Activated CD4-positive, alpha-beta T cell treated with anti-CD3 and anti-CD28 coated beads for 36 hours (primary cell): Measurements from ENCODE around the gene REEP6. TPM values are rescaled to one million over a fixed set of nuclear protein-coding genes. Genes with fewer than 3 reads are reported as not detected.
"Not testable (repeated sequence)": the region's sequence is repeated elsewhere in the genome, so short reads cannot be mapped to it uniquely, and the experiment has no call there.

ENCODE experiments used
- ATAC-seq: fragments of 200-7000 bp; cut with Tn5 transposase; one replicate; pipeline ENCODE4 v1.10.0; 2021; ENCODE audit warnings: mild to moderate bottlenecking, moderate library complexity
- CTCF ChIA-PET: fragments of 350-600 bp; sonication (Branson Sonifier 250); formaldehyde crosslinking; loops from one replicate; lab custom pipeline; 2021; ENCODE audit warnings: antibody characterized with exemption; lab: Charles Lee
- POLR2A ChIA-PET: fragments of 350-600 bp; sonication (Branson Sonifier 250); formaldehyde crosslinking; loops from one replicate; lab custom pipeline; 2021; ENCODE audit warnings: antibody characterized with exemption, inconsistent platforms; lab: Charles Lee
- DNase-seq: peaks from one replicate; pipeline ENCODE4 v3.0.0-alpha.2; 2020
- H3K27ac Mint-ChIP-seq: one replicate; pipeline ENCODE4 v1.8.0; 2021; ENCODE audit warnings: mixed read lengths
- H3K27me3 Mint-ChIP-seq: one replicate; pipeline ENCODE4 v1.8.0; 2021; ENCODE audit warnings: mixed read lengths
- H3K36me3 Mint-ChIP-seq: one replicate; pipeline ENCODE4 v1.8.0; 2021; ENCODE audit warnings: low read depth, mixed read lengths
- H3K4me1 Mint-ChIP-seq: one replicate; pipeline ENCODE4 v1.8.0; 2021; ENCODE audit warnings: mixed read lengths
- H3K4me3 Mint-ChIP-seq: one replicate; pipeline ENCODE4 v1.8.0; 2021; ENCODE audit warnings: mild to moderate bottlenecking, moderate library complexity, mixed read lengths
- H3K9me3 Mint-ChIP-seq: one replicate; pipeline ENCODE4 v1.8.0; 2021; ENCODE audit warnings: low read depth, mixed read lengths
- intact Hi-C, 2 experiments: fragments of 100-400 bp; cut with DNase I in 1 of 2; cut with micrococcal nuclease in 1 of 2; formaldehyde crosslinking; loops; one replicate each; pipeline versions ENCODE4 v1.14.2 to v1.15.1; 2022 to 2024; cut with DNase I, micrococcal nuclease
- total RNA-seq, 2 experiments: library from RNA; stranded (reverse); gene quantifications; one replicate each; pipeline ENCODE4 v1.2.3, GENCODE V29; 2021

Gene REEP6
- total RNA-seq, 2 experiments from 2014 or later, result 2.1 to 2.7 TPM

DNA sequence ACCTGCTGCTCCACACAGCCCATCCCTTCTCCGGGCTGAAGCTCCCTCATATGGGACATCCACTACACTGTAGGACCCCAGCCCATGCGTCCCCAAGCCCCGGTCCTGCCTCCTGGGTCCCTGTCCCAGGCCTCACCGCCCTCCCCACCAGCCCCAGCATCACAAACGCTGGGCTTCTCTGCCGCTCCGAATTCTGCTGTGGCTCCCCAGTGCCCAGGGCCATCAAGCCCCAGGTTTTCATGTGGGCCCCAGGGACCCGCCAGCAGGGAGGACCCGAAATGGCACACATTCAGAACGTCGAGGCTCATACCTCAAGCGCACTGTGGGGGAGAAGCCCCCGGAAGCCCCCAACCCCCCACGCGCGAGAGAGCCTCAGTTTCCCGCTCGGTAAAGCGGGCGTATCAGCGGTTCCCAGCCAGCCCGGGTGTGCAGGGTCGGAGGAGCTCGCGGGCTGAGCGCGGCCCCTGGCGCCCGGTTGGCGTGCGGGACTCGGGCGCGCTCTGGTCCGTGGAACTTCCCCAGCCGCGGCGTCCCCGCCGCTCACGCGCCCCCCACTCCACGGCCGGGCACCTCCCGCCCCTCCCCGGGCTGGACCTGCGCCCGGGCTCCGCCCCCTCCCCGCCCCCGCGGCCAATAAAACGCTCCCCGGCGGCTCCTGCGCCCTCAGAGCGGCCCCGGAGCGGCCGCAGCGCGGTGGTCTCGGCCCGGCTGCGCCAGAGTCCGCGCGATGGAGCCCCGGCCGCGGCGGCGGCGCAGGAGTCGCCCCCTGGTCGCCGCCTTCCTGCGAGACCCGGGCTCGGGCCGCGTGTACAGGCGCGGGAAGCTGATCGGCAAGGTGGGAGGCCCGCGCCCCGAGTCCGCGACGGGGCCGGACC lies 32.7 kb downstream of the REEP6 start, which contains the start of gene PLK5:
PLK5 (plus strand) TSS at position 666 of the 875 bp plus-strand sequence. CDS start 2,920 bp downstream, outside the sequence.
- H3K27me3 Mint-ChIP-seq, result peaks cover 33% of the 10 kb centered on the region
- ATAC-seq (no peak), DNase-seq (no peak)
- peaks cover 5% of the 10 kb centered on the region for H3K4me1 Mint-ChIP-seq
- no peak within 1 kb of the TSS for H3K27ac Mint-ChIP-seq
- no peaks in the 10 kb centered on the region for H3K9me3 Mint-ChIP-seq
- POLR2A ChIA-PET, result no interaction called here
- intact Hi-C loops, result no loop called here
- no peak within 1 kb of the TSS for H3K4me3 Mint-ChIP-seq
- H3K36me3 Mint-ChIP-seq, result no peaks in the 10 kb centered on the region
- CTCF ChIA-PET, result no interaction called here

DNA sequence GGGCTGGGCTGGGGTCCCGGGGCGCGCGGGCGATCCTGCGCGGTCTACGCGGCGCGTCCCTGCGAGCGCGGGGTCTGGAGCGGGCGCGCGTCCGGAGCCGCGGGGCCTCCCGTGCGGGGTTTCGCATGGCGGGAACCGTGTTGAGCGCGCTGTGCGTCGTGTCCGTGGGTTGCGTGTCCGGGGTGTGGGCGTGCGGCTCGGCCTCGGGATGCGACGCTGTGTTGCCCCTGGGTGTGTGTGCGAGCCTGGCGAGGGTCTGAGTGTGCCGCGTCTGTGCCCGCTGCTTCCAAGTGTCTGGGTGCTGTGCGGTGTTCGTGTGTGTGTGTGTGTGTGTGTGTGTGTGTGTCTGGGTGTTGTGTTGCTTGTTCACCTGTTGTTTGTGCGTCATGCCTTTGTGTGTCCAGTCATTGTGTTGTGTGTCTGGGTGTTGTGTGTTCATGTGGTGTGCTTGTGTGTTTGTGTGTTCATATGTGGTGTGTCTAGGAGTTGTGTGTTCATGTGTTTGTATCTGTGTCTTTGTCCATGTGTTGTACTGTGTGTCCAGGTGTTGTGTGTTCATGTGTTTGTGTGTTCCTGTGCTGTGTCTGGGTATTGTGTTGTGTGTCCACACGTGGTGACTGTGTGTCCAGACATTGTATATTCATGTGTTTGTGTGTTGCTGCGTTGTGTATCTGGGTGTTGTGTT lies 33.4 kb downstream of the REEP6 start:
- DNase-seq, result no peak
- no peak overlapping the region for H3K27ac Mint-ChIP-seq
- intact Hi-C loops, result no loop called here
- POLR2A ChIA-PET, result no interaction called here
- H3K4me3 Mint-ChIP-seq, result no peak overlapping the region
- peaks cover 33% of the 10 kb centered on the region for H3K27me3 Mint-ChIP-seq
- H3K36me3 Mint-ChIP-seq, result no peaks in the 10 kb centered on the region
- CTCF ChIA-PET, result no interaction called here
- no peak for ATAC-seq
- peaks cover 5% of the 10 kb centered on the region for H3K4me1 Mint-ChIP-seq
- H3K9me3 Mint-ChIP-seq, result no peaks in the 10 kb centered on the region

DNA sequence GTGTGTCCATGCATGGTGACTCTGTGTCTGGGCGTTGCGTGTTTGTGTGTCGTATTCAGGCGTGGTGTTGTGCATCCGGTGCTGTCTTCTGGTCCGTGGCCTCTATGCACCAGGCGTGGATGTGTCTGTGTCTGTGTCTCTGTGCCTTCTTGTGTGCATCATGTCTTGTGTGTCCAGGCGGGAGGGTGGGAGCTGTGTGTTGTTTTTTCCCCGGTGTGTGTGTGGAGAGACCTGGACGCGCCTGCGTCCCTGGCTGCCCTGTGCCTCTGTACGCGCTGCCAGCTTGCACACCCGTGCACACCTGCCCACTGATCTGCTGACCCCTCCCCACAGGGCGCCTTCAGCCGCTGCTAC lies 34.0 kb downstream of the REEP6 start:
- Mint-ChIP-seq H3K27ac (no peak overlapping the region), H3K27me3 (peaks cover 34% of the 10 kb centered on the region), H3K9me3 (no peaks in the 10 kb centered on the region), H3K4me3 (no peak overlapping the region), H3K36me3 (no peaks in the 10 kb centered on the region), H3K4me1 (peaks cover 5% of the 10 kb centered on the region)
- ATAC-seq (no peak), DNase-seq (no peak)
- intact Hi-C loops, result no loop called here
- ChIA-PET CTCF (no interaction called here), POLR2A (no interaction called here)

DNA sequence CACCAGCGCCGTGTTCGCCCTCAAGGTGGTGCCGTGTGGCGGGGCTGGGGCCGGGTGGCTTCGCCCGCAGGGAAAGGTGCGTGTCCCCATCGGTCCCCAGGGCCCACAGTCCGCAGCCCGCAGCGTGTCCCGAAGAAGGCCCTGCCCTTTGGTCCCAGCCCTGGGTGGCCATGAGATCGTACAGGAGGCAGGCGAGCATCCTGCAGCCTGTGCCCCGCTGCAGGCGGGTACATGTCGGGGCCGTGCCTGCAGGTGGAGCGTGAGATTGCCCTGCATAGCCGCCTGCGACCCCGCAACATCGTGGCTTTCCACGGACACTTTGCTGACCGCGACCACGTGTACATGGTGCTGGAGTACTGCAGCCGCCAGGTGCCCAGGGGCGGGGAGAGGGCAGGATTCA lies 34.4 kb downstream of the REEP6 start:
- CTCF ChIA-PET, result no interaction called here
- POLR2A ChIA-PET, result no interaction called here
- H3K27me3 Mint-ChIP-seq, result peaks cover 37% of the 10 kb centered on the region

DNA sequence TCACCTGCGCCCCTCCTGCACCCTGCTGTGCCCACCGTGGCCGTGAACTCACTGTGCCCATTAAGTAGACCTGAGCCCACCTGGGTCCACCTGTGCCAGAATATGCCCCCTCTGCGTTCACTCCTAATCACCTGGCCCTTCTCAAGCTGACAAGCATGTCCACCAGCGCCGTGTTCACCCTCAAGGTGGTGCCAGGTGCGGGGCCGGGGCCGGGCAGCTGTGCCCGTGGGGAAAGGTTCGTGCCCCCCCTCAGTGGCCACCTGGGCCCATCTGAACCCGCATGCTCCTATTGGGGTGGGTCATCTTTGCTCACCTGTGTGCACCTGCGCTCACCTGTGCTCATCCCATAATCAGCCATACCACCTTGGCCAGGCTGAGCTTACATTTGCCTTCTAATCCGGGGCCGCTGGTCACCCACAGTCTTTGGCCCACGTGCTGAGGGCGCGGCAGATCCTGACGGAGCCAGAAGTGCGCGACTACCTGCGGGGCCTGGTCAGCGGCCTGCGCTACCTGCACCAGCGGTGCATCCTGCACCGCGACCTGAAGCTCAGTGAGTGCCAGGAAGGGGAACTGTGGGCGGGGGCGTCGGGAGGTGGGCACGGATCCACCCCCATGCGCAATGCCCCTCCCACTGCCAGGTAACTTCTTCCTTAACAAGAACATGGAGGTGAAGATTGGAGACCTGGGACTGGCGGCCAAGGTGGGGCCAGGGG lies 35.2 kb downstream of the REEP6 start:
- H3K4me3 Mint-ChIP-seq, result no peak overlapping the region
- no peaks in the 10 kb centered on the region for H3K36me3 Mint-ChIP-seq
- ATAC-seq (no peak), DNase-seq (no peak)
- no peak overlapping the region for H3K27ac Mint-ChIP-seq
- CTCF ChIA-PET, result no interaction called here
- intact Hi-C loops, result no loop called here
- no peaks in the 10 kb centered on the region for H3K9me3 Mint-ChIP-seq
- POLR2A ChIA-PET, result no interaction called here
- peaks cover 37% of the 10 kb centered on the region for H3K27me3 Mint-ChIP-seq
- H3K4me1 Mint-ChIP-seq, result peaks cover 5% of the 10 kb centered on the region

More for the DNA sequence above, 34.4 kb downstream of the REEP6 start:
- Mint-ChIP-seq H3K9me3 (no peaks in the 10 kb centered on the region), H3K27ac (no peak overlapping the region), H3K4me3 (no peak overlapping the region), H3K36me3 (no peaks in the 10 kb centered on the region), H3K4me1 (peaks cover 5% of the 10 kb centered on the region)
- ATAC-seq, result no peak
- no peak for DNase-seq
- intact Hi-C loops, result no loop called here

DNA sequence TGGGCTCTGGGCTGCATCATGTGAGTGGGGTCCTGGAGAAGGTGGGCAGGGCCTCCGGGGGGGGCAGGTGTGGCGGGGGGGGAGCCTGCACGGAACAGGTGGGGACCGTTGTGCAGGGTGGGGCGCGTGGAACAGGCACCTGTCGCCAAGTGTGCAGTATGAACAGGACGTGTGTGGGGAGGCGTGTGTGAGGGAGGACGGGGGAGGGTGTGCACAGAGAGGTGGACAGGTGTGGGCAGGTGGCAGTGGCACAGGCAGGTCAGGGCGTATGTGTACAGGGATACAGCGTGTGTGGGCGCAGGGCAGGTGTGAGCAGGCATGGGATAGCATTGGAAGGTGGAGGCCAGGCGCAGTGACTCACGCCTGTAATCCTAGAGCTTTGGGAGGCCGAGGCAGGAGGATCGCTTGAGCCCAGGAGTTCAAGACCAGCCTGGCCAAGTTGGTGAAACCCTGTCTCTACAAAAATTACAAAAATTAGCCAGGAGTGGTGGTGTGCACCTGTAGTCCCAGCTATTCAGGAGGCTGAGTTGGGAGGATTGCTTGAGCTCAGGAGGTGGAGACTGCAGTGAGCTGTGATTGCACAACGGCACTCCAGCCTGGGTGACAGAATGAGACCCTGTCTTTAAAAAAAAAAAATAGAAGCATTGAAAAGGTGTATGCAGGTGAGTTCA lies 36.1 kb downstream of the REEP6 start:
- Mint-ChIP-seq H3K4me3 (no peak overlapping the region), H3K27me3 (peaks cover 37% of the 10 kb centered on the region), H3K27ac (no peak overlapping the region), H3K9me3 (no peaks in the 10 kb centered on the region), H3K4me1 (peaks cover 5% of the 10 kb centered on the region), H3K36me3 (no peaks in the 10 kb centered on the region)
- ATAC-seq (no peak), DNase-seq (no peak)
- ChIA-PET CTCF (interaction anchor here (0.6 kb wide), 1 partner anchor 141 kb away, joined by 3 read pairs; no protein-coding TSS in a partner anchor), POLR2A (no interaction called here)
- intact Hi-C loops, result no loop called here

DNA sequence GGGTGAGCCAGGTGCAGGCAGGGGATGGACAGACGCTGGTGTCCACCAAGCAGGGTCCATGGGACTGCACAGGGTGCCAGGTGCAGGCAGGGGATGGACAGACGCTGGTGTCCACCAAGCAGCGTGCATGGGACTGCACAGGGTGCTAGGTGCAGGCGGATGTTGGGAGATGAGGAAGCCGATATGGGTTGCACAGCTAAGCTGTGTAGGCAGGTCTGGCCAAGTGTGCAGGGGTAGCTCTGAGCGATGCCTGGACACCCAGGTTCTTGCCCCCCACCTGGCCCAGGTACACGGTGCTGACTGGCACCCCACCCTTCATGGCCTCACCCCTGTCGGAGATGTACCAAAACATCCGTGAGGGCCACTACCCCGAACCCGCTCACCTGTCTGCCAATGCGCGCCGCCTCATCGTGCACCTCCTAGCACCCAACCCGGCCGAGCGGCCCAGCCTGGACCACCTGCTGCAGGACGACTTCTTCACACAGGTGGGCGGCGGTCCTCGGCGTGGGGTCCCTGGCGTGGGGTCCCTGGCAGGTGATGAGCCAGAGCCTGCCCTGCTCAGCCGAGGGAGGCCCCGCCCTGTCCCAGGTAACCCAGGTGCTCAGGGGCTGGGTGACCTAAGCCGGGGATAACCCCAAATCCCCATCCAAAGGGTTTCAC lies 36.8 kb downstream of the REEP6 start:
- intact Hi-C loops, result no loop called here
- POLR2A ChIA-PET, result no interaction called here
- Mint-ChIP-seq H3K4me3 (no peak overlapping the region), H3K27ac (no peak overlapping the region), H3K4me1 (peaks cover 5% of the 10 kb centered on the region), H3K9me3 (no peaks in the 10 kb centered on the region), H3K27me3 (peaks cover 37% of the 10 kb centered on the region), H3K36me3 (no peaks in the 10 kb centered on the region)
- ATAC-seq (no peak), DNase-seq (no peak)
- CTCF ChIA-PET, result interaction anchor here (0.6 kb wide), 1 partner anchor 140 kb away, joined by 3 read pairs; no protein-coding TSS in a partner anchor

DNA sequence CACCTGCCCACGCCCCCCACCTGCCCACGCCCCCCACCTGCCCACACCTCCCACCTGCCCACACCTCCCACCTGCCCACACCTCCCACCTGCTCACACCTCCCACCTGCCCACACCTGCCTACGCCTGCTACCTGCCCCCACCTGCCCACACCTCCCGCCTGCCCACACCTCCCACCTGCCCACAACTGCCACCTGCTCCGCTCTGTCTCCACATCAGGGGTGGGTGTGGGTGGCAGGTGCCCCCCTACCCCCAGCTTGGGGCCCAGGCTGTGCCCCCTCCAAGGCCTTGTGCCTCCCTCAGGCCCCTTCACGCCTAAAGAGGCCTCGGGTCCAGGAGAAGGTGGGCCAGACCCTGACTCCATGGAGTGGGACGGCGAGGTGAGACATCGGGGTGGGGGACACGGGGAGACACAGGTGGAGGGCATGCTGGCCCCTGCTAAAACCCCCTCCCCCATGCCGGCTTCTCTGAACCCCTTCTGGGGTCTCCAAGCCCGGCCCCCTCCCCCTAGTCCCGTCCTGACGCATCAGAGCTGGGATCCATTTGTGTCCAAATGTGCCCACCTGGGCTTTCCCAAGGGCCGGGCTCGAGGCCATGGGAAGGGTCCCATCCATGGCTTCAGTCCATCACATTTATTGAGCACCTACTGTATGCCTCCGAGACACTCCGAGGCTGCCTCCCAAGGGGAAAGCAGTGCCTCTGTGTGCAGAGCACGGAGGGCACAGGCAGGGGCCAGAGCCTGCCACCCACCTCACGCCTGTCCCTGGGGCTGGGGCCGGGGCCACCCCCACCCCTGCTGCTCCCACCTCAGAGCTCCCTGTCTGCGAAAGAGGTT lies 37.8 kb downstream of the REEP6 start:
- no peaks in the 10 kb centered on the region for H3K9me3 Mint-ChIP-seq
- H3K27ac Mint-ChIP-seq, result no peak overlapping the region
- peaks cover 33% of the 10 kb centered on the region for H3K27me3 Mint-ChIP-seq

DNA sequence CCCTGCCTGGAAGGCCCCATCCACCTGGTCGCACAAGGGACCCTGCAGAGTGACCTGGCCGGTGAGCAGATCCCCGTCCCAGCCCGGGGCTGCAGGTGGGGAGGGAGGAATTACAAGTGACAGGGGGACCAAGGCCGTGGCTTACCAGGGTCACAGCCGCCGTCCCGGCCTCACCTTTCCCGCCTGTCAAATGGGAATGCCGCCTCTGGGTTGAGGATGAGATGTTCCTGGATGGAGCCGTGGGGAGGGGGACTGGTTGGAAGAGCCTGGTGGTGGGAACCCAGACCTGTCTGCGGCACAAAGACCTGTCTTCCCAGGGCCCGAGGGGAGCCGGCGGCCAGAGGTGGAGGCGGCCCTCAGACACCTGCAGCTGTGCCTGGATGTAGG lies 38.4 kb downstream of the REEP6 start:
- Mint-ChIP-seq H3K4me1 (peaks cover 3% of the 10 kb centered on the region), H3K36me3 (no peaks in the 10 kb centered on the region), H3K27me3 (peaks cover 31% of the 10 kb centered on the region), H3K9me3 (no peaks in the 10 kb centered on the region), H3K4me3 (no peak overlapping the region), H3K27ac (no peak overlapping the region)
- intact Hi-C loops, result no loop called here
- ChIA-PET POLR2A (no interaction called here), CTCF (no interaction called here)
- DNase-seq, result no peak
- ATAC-seq, result no peak

More for the DNA sequence above, 37.8 kb downstream of the REEP6 start:
- CTCF ChIA-PET, result no interaction called here
- DNase-seq (no peak), ATAC-seq (no peak)
- intact Hi-C loops, result no loop called here
- Mint-ChIP-seq H3K4me3 (no peak overlapping the region), H3K36me3 (no peaks in the 10 kb centered on the region), H3K4me1 (peaks cover 5% of the 10 kb centered on the region)
- POLR2A ChIA-PET, result no interaction called here

DNA sequence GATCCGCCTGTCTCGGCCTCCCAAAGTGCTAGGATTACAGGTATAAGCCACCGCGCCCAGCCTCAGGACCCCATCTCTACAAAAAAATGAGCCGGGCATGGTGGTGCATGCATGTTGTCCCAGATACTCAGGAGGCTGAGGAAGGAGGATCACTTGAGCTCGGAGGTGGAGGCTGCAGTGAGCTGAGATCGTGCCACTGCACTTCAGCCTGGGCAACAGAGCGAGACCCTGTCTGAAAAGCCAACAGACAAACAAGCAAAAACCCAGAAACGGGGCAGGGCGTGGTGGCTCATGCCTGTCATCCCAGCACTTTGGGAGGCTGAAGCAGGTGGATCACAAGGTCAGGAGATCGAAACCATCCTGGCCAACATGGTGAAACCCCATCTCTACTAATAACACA lies 39.9 kb downstream of the REEP6 start:
- intact Hi-C loops, POLR2A ChIA-PET, ATAC-seq, DNase-seq, H3K4me3 Mint-ChIP-seq, H3K9me3 Mint-ChIP-seq, H3K4me1 Mint-ChIP-seq, H3K27ac Mint-ChIP-seq, H3K36me3 Mint-ChIP-seq: not testable (repeated sequence)
- CTCF ChIA-PET, result interaction anchor here (0.8 kb wide), 1 partner anchor 11 kb away, joined by 3 read pairs; no protein-coding TSS in a partner anchor
- H3K27me3 Mint-ChIP-seq, result peaks cover 21% of the 10 kb centered on the region
